ENCODE data around the gene ALK. TPM values are rescaled to one million over a fixed set of nuclear protein-coding genes. Genes with fewer than 3 reads are reported as not detected.

The ALK gene
- polyA plus RNA-seq, 10 donors, result 0.04 to 0.36 (median 0.13) TPM; not detected in 1

DNA sequence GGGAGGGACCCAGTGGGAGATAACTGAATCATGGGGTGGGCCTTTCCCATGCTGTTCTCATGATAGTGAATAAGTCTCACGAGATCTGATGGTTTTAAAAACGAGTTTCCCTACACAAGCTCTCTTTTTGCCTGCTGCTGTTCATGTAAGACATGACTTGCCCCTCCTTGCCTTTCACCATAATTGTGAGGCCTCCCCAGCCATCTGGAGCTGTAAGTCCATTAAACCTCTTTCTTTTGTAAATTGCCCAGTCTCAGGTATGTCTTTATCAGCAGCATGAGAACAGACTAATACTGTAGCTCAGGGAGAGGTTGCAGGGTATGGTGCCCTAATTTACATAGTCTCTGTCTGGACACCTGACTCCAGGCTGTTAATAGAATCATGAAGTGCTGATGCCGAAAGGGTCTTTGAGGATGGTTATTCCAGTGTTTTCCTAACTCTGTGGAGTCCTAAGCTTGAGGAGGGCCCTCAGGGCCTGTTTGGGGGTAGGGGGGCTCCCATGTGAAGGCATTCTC lies 343.2 kb downstream of the ALK start:
- no peak for DNase-seq

DNA sequence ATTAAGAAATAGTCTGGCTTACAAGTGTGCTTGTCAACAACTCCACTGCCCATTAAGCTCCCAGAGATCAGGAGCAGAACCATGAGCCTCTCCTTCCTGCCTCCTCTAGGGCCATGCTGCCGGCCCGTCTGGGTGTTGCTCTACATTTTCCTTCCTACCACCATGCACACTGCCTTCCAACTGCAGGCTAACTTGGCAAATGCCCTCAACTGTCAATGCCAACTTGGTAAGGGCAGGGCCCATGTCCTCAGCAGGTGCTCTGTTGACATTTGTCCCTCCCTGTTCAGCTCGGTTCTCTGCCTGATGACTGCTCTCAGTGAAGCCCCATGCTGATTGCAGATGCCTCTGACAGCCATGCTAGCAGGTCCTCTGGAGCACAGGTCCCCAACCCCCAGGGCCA lies 345.2 kb downstream of the ALK start:
- DNase-seq, result no peak

GRCh38 chr2:29575370-29575890 lies 346.0 kb downstream of the ALK start:
- no peak for DNase-seq

DNA sequence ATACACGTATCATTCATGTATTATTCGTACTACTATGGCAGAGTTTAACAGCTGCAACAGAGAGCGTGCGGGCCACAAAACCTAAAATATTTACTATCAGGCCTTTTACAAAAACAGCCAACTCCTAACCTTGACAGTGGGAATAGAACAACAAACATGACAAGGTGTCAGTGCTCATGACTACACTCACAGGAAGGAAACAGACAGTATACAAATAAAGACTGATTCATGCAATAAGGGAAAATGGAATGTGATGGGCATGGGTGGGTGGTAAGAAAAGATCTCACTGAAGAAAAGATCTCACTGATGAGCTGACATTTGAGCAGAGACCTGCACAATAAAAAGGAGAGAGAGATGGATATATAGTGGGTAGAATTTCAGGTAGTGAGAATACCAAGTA lies 347.8 kb downstream of the ALK start:
- DNase-seq, result no peak

GRCh38 chr2:29573147-29573546 lies 348.2 kb downstream of the ALK start:
- DNase-seq, result no peak

- DNase-seq, result no peak
Measured at GRCh38 chr2:29570539-29570938, 350.8 kb downstream of the ALK start.

DNA sequence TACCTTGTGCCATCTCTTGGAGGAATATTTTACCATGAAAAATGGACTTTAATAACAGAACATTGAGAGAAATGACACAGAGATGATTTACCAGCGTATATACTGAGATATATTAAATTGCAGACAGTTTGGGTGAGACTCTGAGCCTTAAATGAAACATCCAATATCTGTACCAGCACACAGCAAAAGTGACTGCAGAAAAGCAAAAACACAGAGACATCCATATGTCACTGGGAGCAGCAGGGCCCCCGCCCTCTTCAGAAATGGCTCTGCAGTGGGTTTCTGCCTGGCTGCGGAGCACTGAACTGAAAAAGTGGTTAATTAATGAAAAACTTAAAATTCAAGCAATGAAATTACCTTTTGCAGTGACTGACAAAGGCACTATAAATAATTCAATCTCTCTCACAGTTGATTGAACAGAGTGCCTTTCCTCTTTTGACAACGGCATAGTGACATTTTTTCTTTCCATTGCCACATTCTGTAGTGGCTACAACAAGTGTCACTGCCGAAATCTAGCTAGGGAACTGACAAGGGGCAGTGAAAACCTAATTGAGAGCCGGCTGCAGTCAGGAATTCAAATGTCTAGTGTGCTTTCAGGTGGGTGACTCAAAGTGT lies 353.4 kb downstream of the ALK start:
- no peak for DNase-seq

DNA sequence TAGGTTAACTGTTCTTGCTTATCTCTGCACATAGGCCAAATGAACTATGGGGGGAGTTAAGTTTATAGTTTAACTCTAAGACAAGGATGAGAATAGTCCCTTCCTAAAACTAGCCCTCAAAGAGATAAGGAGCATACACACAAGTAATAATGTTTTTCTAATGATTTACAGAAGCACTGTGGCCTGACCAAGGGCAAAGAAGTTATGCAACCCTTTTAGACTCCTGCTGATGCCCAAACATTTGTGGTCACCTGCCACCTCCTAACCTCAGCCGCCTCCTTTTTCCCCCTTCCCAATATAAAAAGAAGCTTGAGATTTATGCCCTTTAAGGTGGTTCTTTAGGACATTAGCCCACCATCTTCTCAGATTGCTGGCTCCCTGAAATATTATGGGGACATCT lies 357.7 kb downstream of the ALK start:
- no peak for DNase-seq

DNA sequence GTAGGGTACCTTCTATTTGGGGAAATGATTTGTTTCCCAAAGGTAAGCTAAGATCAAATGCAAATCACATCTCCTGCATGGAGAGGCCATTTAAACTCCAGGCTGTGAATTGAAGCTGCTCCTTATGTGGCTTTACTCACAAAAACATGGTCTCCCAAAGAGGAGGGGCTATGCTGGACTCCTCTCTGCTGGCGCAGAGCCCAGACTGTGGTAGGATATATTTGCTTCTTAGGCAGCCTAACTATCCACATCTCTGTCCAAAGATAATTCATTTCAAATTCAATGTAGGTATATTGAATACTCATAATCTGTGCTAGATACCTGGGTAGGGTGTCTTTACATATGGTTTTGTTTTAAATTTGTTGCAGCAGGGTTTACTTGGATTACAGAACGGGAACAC lies 358.5 kb downstream of the ALK start:
- DNase-seq, result peak in 2 of 3 donors; percentile 7 to 17

DNA sequence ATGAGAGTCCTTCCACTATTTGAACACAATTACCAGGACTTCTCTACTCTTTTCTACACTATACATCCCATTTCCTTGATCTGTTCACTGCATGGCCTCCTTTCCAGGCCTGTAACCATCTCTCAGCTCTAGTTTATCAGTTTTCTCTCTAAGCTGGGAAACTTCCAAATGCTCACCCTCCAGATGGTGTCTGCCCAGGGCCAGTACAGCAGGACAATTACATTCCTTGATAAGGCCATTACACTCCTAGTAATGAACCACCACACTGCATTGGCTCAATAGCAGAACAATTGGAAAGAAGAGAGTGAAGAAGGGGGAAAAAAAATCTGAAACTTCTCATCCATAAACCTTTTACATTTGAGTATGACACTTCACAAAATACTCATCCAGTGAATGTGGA lies 359.1 kb downstream of the ALK start:
- no peak for DNase-seq

- DNase-seq, result no peak
Measured at GRCh38 chr2:29561628-29562027, 359.8 kb downstream of the ALK start.

DNA sequence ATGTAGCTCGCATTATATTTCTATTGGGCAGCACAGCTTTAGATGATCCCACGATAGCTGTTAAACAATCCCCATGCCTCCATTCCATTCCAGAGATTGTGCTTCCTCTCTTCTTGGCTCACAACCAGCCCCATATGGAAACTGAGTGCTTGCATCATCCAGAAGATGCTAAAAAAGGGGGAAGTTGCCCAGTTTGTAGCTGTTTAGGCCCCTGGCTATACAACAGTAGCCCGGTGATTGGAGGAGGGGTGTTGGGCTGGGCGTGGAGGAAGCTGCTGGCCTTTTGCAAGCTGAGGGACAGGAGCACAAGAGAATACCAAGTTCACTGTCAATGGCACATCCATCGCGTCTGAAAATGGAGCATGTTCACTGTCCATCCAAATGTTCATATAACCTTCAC lies 360.2 kb downstream of the ALK start:
- DNase-seq, result peak; percentile 14 to 75 (median 22)

- no peak for DNase-seq
Measured at GRCh38 chr2:29560566-29560965, 360.8 kb downstream of the ALK start.

DNA sequence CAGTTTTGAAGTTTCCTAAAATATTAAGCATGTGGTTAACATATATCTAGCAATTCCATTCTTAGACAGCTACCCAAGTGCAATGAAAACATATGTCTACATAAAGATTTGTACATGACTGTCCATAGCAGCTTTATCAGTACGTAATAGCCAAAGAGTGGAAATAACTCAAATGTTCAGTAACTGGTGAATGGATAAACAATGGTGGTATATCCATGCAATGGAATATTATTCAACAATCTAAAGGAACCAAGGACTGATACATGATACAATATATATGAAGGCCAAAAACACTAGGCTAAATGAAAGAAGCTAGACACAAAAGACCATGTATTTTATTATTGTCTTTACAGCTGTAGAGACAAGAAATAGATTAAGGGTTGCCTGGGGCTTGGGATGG lies 361.4 kb downstream of the ALK start:
- DNase-seq, result no peak

- DNase-seq, result no peak
Measured at GRCh38 chr2:29559578-29559977, 361.8 kb downstream of the ALK start.

GRCh38 chr2:29558097-29558496 lies 363.3 kb downstream of the ALK start:
- no peak for DNase-seq

DNA sequence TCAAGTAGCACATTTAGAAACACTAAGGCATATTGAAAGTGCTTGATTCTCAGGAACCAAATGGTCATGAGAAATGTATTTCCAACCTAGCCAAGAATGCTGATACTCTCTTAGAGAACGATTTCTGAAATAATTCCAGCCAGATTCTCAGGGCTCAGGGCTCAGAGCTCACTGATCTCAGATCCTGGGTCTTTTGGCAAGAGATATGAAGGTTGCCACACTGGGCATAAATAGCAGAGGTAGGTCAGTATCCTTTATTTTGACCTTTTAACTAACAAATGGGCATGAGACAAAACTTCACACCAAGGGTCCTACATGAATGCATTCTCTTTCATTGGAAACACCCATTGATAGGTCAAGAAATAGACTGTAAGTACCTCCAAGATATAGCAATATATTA lies 364.1 kb downstream of the ALK start:
- DNase-seq, result no peak

- no peak for DNase-seq
Measured at GRCh38 chr2:29549069-29549380, 372.4 kb downstream of the ALK start.

DNA sequence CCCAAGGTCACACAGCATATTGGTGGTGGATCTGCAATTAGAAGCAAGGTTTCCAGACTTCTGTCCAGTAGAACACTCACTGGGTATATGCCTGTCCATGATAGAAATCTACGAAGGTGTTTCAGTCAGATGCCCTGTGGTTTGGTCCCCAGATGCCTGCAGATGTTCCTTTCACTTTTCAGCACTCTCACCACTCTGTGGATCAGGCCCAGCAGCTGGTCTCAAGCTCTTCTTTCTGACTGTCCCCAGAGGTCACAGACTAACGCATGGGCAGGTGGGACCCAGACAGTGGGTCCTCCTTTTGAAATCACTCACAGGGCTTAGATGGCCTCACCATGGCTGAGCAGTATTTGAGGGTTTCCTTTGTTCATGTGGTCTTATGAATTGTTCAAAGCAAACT lies 376.5 kb downstream of the ALK start:
- no peak for DNase-seq

- no peak for DNase-seq
Measured at GRCh38 chr2:29544031-29544430, 377.4 kb downstream of the ALK start.

DNA sequence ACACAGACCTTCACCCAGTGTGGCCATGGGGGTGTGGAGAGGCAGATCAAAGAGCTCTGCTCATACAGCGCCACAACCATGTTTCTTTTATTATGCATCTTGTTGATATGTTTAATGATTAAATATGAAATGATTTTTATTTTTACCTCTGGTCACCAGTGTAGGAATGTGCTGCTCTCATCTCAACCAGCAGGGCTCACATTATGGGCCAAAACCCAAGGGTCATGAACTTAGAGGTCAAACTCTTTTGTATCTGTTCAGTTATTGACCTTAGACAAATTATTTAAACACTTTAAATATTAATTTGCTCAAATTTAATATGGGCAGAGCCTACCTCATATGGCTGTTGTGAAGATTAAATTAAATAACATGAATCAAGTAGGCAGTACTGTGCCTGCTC lies 386.2 kb downstream of the ALK start:
- no peak for DNase-seq

DNA sequence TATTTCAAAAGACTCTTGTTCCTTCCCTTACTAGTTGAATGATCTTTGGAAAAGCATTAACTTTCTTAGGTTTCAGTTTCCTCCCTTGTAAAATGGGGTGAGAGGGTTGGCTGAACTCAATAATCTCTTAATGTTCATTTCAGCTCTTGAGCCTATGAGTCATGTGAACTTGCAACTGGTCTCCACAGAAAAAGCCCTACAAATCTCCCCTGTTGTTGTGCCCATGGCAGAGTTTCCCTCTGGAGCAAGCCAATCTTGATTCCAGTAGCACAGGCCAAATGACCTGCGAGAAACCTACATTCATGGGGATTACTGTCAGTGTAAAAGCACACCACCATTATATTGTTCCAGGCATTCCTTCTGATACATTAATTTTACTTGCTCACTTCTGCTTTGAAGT lies 388.9 kb downstream of the ALK start:
- no peak for DNase-seq

- no peak for DNase-seq
Measured at GRCh38 chr2:29531626-29532025, 389.8 kb downstream of the ALK start.

GRCh38 chr2:29530281-29530680 lies 391.1 kb downstream of the ALK start:
- DNase-seq, result no peak

Data from muscle of back (tissue), 11 donors.